Esophagus muscularis mucosa (tissue), 4 donors: ENCODE measurements around the gene CCDC85C. TPM values are rescaled to one million over a fixed set of nuclear protein-coding genes. Genes with fewer than 3 reads are reported as not detected.
A peak's percentile ranks its signal among the peaks of the same experiment; 100 is the strongest.

ENCODE experiments used
- DNase-seq: peaks from one replicate; pipeline ENCODE4 v3.0.0-alpha.2; 2017; ENCODE audit errors: extremely low spot score
- H3K27ac ChIP-seq, 4 donors: fragments of 200-600 bp; sonication (generic); replicated peaks in 1 of 4; 1 replicate in 3 of 4; 2 replicates in 1 of 4; pipeline ENCODE4 v1.5.1; 2016 to 2019; ENCODE audit warnings: mild to moderate bottlenecking in 1 of 4
- H3K27me3 ChIP-seq, 4 donors: fragments of 200-600 bp; sonication (generic); one replicate each; pipeline versions ENCODE4 v1.5.1 to v1.6.0; 2016 to 2019
- H3K36me3 ChIP-seq, 4 donors: fragments of 200-600 bp; sonication (generic); one replicate each; pipeline ENCODE4 v1.5.1; 2016 to 2019
- H3K4me1 ChIP-seq, 4 donors: fragments of 200-600 bp; sonication (generic); one replicate each; pipeline ENCODE4 v1.5.1; 2016 to 2019
- H3K4me3 ChIP-seq, 4 donors: fragments of 200-600 bp; sonication (generic); 1 replicate in 2 of 4; 2 replicates in 2 of 4; pipeline ENCODE4 v1.5.1; 2016 to 2019; ENCODE audit warnings: mild to moderate bottlenecking in 4 of 4, moderate library complexity in 1 of 4
- H3K9me3 ChIP-seq, 4 donors: fragments of 200-600 bp; sonication (generic); 1 replicate in 3 of 4; 2 replicates in 1 of 4; pipeline ENCODE4 v1.5.1; 2016 to 2019
- CTCF ChIP-seq, 3 experiments: fragments of 200-600 bp in 2 of 3; fragments of 450-650 bp in 1 of 3; sonication (generic) in 2 of 3; IDR thresholded peaks; one replicate each; pipeline ENCODE4 v1.5.1; 2017 to 2019; ENCODE audit warnings: antibody characterized with exemption in 3 of 3, mild to moderate bottlenecking in 2 of 3, moderate library complexity in 1 of 3
- EP300 ChIP-seq: sonication (generic); formaldehyde crosslinking; IDR thresholded peaks from one replicate; pipeline ENCODE4 v1.6.1; 2017; ENCODE audit warnings: antibody characterized with exemption
- POLR2A ChIP-seq: fragments of 450-650 bp; IDR thresholded peaks from one replicate; pipeline ENCODE4 v1.6.1; 2017; ENCODE audit warnings: antibody characterized with exemption, moderate library complexity, mild to moderate bottlenecking, low read depth
- POLR2AphosphoS5 ChIP-seq, 2 donors: sonication (generic); formaldehyde crosslinking; IDR thresholded peaks; one replicate each; pipeline ENCODE4 v1.6.1; 2017; ENCODE audit warnings: antibody characterized with exemption in 2 of 2
- WGBS: methylation state at CpG from one replicate; pipeline ENCODE4 v1.1.5; 2018; 5-methylcytosine and 5-hydroxymethylcytosine counted together
- intact Hi-C: fragments of 100-400 bp; cut with DNase I; formaldehyde crosslinking; loops from one replicate; pipeline ENCODE4 v1.15.1; 2023
- total RNA-seq, 4 donors: library from RNA; depleted of rRNA; stranded (reverse); fragments of >200 nt; gene quantifications; one replicate each; pipeline versions ENCODE4 v1.1.0 to v1.2.1, GENCODE V29; 2016

CCDC85C gene
- total RNA-seq, 4 donors from 2014 or later, result 17.9 to 48.7 (median 30.8) TPM

- intact Hi-C loops, result no loop called here
Observed at GRCh38 chr14:99592933-99593753, 10.9 kb downstream of the CCDC85C start.

GRCh38 chr14:99592394-99592793, 11.6 kb downstream of the CCDC85C start:
- H3K27ac ChIP-seq, result peak overlapping the region; percentile 52 to 93 (median 87)
- H3K27me3 ChIP-seq, result no peaks in the 10 kb centered on the region
- no peaks in the 10 kb centered on the region for H3K36me3 ChIP-seq
- TF ChIP-seq EP300, result no peak
- TF ChIP-seq CTCF (IDR thresholded peaks at IDR 0.05), result no peak
- no peak for TF ChIP-seq POLR2A
- TF ChIP-seq POLR2AphosphoS5 (IDR thresholded peaks at IDR 0.05), result no peak
- DNase-seq, result no peak
- H3K4me1 ChIP-seq, result peaks cover 83 to 100% (median 99%) of the 10 kb centered on the region in 4 donors
- intact Hi-C loops, result no loop called here
- 74% methylated on average over 2 of the region's 2 CpGs for WGBS
- no peaks in the 10 kb centered on the region for H3K9me3 ChIP-seq
- H3K4me3 ChIP-seq, result no peak overlapping the region

More at GRCh38 chr14:99592933-99593753, 10.9 kb downstream of the CCDC85C start:
- no peak for DNase-seq
- TF ChIP-seq EP300 (no peak), POLR2AphosphoS5 (IDR thresholded peaks at IDR 0.05) (peak in 1 of 2 donors; percentile 11)
- Histone ChIP-seq H3K27me3 (no peaks in the 10 kb centered on the region), H3K36me3 (no peaks in the 10 kb centered on the region), H3K27ac (peak overlapping the region; percentile 52 to 93 (median 87)), H3K9me3 (no peaks in the 10 kb centered on the region), H3K4me1 (peaks cover 85 to 100% (median 99%) of the 10 kb centered on the region in 4 donors), H3K4me3 (no peak overlapping the region)
- 82% methylated on average over 31 of the region's 36 CpGs for WGBS

GRCh38 chr14:99590746-99591555, 13.1 kb downstream of the CCDC85C start:
- Histone ChIP-seq H3K27me3 (no peaks in the 10 kb centered on the region), H3K27ac (peak overlapping the region; percentile 46 to 66 (median 50)), H3K4me3 (no peak overlapping the region), H3K36me3 (no peaks in the 10 kb centered on the region), H3K9me3 (no peaks in the 10 kb centered on the region), H3K4me1 (peaks cover 82 to 100% (median 99%) of the 10 kb centered on the region in 4 donors)
- TF ChIP-seq CTCF (IDR thresholded peaks at IDR 0.05), result peak in 1 of 3 experiments; percentile 10
- TF ChIP-seq POLR2AphosphoS5 (IDR thresholded peaks at IDR 0.05), result no peak
- WGBS, result 44% methylated on average over 20 of the region's 28 CpGs
- intact Hi-C loops, result no loop called here
- DNase-seq, result no peak

GRCh38 chr14:99589651-99590530, 14.1 kb downstream of the CCDC85C start:
- H3K27ac ChIP-seq, result peak overlapping the region; percentile 46 to 66 (median 50)
- H3K4me3 ChIP-seq, result no peak overlapping the region
- no peak for DNase-seq
- H3K36me3 ChIP-seq, result no peaks in the 10 kb centered on the region
- H3K4me1 ChIP-seq, result peaks cover 74 to 94% (median 90%) of the 10 kb centered on the region in 4 donors
- intact Hi-C loops, result no loop called here
- TF ChIP-seq CTCF (IDR thresholded peaks at IDR 0.05) (no peak), POLR2A (no peak), EP300 (no peak), POLR2AphosphoS5 (IDR thresholded peaks at IDR 0.05) (no peak)
- 78% methylated on average over 15 of the region's 17 CpGs for WGBS
- H3K9me3 ChIP-seq, result no peaks in the 10 kb centered on the region
- H3K27me3 ChIP-seq, result no peaks in the 10 kb centered on the region
